A549 treated with AZD9567 at 1 μM for 4 hours (cell line): Measurements from ENCODE around the gene PLCB2. TPM values are rescaled to one million over a fixed set of nuclear protein-coding genes. Genes with fewer than 3 reads are reported as not detected.

ENCODE experiments used
- total RNA-seq: library from RNA; stranded (reverse); fragments of 200-300 nt; extraction: Qiagen RNA extraction; gene quantifications from 5 replicates; pipeline ENCODE4 v1.2.3, GENCODE V29; 2022; ENCODE audit not compliant: insufficient read depth

Gene PLCB2, protein sequence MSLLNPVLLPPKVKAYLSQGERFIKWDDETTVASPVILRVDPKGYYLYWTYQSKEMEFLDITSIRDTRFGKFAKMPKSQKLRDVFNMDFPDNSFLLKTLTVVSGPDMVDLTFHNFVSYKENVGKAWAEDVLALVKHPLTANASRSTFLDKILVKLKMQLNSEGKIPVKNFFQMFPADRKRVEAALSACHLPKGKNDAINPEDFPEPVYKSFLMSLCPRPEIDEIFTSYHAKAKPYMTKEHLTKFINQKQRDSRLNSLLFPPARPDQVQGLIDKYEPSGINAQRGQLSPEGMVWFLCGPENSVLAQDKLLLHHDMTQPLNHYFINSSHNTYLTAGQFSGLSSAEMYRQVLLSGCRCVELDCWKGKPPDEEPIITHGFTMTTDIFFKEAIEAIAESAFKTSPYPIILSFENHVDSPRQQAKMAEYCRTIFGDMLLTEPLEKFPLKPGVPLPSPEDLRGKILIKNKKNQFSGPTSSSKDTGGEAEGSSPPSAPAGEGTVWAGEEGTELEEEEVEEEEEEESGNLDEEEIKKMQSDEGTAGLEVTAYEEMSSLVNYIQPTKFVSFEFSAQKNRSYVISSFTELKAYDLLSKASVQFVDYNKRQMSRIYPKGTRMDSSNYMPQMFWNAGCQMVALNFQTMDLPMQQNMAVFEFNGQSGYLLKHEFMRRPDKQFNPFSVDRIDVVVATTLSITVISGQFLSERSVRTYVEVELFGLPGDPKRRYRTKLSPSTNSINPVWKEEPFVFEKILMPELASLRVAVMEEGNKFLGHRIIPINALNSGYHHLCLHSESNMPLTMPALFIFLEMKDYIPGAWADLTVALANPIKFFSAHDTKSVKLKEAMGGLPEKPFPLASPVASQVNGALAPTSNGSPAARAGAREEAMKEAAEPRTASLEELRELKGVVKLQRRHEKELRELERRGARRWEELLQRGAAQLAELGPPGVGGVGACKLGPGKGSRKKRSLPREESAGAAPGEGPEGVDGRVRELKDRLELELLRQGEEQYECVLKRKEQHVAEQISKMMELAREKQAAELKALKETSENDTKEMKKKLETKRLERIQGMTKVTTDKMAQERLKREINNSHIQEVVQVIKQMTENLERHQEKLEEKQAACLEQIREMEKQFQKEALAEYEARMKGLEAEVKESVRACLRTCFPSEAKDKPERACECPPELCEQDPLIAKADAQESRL
- total RNA-seq: 0.52 to 1.2 TPM (median 0.73 TPM) in 4 of 5 replicates, not detected in the other

GRCh38 chr15:40307421-40308211, at the start of gene PLCB2:
Gene PLCB2 (minus strand): TSS chr15:40307935. CDS start chr15:40307672, 263 bp downstream.

GRCh38 chr15:40340740-40341400, 33.1 kb upstream of the PLCB2 start, which contains the start of gene CCDC9B:
Gene CCDC9B (minus strand): TSS chr15:40340939. CDS start chr15:40340819, 120 bp downstream.

DNA sequence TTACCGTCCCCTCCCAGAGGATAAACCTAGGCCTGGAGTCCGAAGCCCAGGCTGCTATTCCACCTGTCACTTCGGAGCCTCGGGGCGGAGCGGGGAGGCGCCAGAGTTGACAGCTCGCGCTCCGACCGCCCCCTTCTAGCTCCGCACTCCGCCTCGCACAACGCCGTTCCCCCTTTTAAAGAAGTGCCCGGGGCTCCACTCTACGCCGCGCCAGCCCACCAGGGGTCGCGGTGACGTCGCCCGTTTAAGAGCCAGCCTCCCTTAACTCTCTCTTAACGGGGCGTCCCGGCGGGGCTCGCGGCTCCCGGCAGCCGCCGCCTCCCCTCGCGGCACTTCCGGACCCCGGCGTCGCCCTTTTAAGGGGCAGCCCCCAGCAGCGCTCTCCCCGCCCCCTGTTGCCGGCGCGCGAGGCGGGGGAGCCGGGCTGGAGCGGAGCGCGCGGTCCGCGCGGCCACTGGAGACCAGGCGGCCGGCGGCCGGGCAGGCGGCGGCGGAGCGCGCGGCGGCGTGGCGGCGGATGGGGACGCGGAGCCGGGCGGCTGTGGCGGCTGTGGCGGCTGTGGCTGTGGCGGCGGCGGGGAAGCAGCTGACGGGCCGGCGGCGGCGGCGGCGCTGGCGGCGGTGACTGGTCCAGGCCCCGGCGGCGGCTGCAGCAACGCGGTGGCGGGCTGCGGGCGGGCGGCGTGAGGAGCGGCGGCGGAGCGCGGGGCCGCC, 15.7 kb upstream of the PLCB2 start, which contains the start of gene INAFM2:
Gene INAFM2, plus strand, starts transcription at position 454 of the 714 bp plus-strand sequence. CDS start 364 bp downstream, outside the sequence.

GRCh38 chr15:40282869-40283614, 24.7 kb downstream of the PLCB2 start, which contains the start of gene ANKRD63:
Gene ANKRD63 (minus strand): TSS chr15:40283064. CDS start chr15:40282586, 478 bp downstream.

GRCh38 chr15:40238532-40239403, 69.0 kb downstream of the PLCB2 start, which contains the start of gene PAK6:
Gene PAK6 (plus strand): TSS chr15:40239063. CDS start chr15:40264786, 25,723 bp downstream.

Other genes starting within 250 kb of the PLCB2 start
- gene BMF, start 199.1 kb downstream of the PLCB2 start, total RNA-seq: 0.42 to 1.4 TPM (median 1.2 TPM) in 5 replicates
- 24.6 to 27.6 TPM (median 25.8 TPM) in 5 replicates for gene BUB1B, start 146.9 kb downstream of the PLCB2 start, total RNA-seq
- gene PAK6, start 68.9 kb downstream of the PLCB2 start, total RNA-seq: 0.16 to 0.31 TPM (median 0.24 TPM) in 4 of 5 replicates, not detected in the other
- gene ANKRD63, start 24.9 kb downstream of the PLCB2 start, total RNA-seq: 0.14 to 0.35 TPM (median 0.34 TPM) in 4 of 5 replicates, not detected in the other
- gene INAFM2, start 15.8 kb upstream of the PLCB2 start, total RNA-seq: 6.9 to 7.8 TPM (median 7.2 TPM) in 5 replicates
- gene CCDC9B, start 33.0 kb upstream of the PLCB2 start, total RNA-seq: 15.6 to 19.3 TPM (median 15.8 TPM) in 5 replicates
- gene PHGR1, start 43.1 kb upstream of the PLCB2 start, total RNA-seq: not detected in 5 replicates
- gene DISP2, start 50.3 kb upstream of the PLCB2 start, total RNA-seq: 0.71 to 2.2 TPM (median 1.3 TPM) in 4 of 5 replicates, not detected in the other
- gene KNSTRN, start 74.8 kb upstream of the PLCB2 start, total RNA-seq: 39.4 to 49.4 TPM (median 45.5 TPM) in 5 replicates
- 13.2 to 25.9 TPM (median 15.2 TPM) in 5 replicates for gene IVD, start 97.9 kb upstream of the PLCB2 start, total RNA-seq
- gene BAHD1, start 133.0 kb upstream of the PLCB2 start, total RNA-seq: 9.1 to 11.9 TPM (median 11.7 TPM) in 5 replicates
- 9.6 to 17.9 TPM (median 16.4 TPM) in 5 replicates for gene CHST14, start 163.0 kb upstream of the PLCB2 start, total RNA-seq